ENCODE measurements around the gene GRK4. TPM values are rescaled to one million over a fixed set of nuclear protein-coding genes. Genes with fewer than 3 reads are reported as not detected.
"Not testable (repeated sequence)": the region's sequence is repeated elsewhere in the genome, so short reads cannot be mapped to it uniquely, and the experiment has no call there.

Gene GRK4
- total RNA-seq, 2 experiments from 2014 or later, result 2.4 to 3.4 TPM

- H3K4me3 Mint-ChIP-seq, result peak overlapping the region; percentile 87
- peaks cover 12% of the 10 kb centered on the region for H3K36me3 Mint-ChIP-seq
- DNase-seq, result peak; percentile 61
- POLR2A ChIA-PET, result interaction anchor here (1.0 to 2.3 kb wide), 6 partner anchors 10 to 465 kb away, joined by 3 to 12 read pairs (median 4); partner anchors contain the start of gene RNF4
- ATAC-seq (ENCODE audit: low read depth), result peak; percentile 5
- H3K27ac Mint-ChIP-seq, result peak overlapping the region; percentile 51
- H3K4me1 Mint-ChIP-seq, result peaks cover 36% of the 10 kb centered on the region
- H3K27me3 Mint-ChIP-seq, result no peaks in the 10 kb centered on the region
- H3K9me3 Mint-ChIP-seq, result no peaks in the 10 kb centered on the region
Measured at GRCh38 chr4:2934077-2934812, 29.1 kb upstream of the GRK4 start.

- Mint-ChIP-seq H3K4me1 (peaks cover 37% of the 10 kb centered on the region), H3K4me3 (peak overlapping the region; percentile 87), H3K27me3 (no peaks in the 10 kb centered on the region), H3K9me3 (no peaks in the 10 kb centered on the region), H3K27ac (peak overlapping the region; percentile 88), H3K36me3 (peaks cover 13% of the 10 kb centered on the region)
- POLR2A ChIA-PET, result interaction anchor here (0.8 to 2.3 kb wide), 18 partner anchors 9 to 466 kb away, joined by 3 to 12 read pairs (median 4); partner anchors contain the start of genes GRK4, NOP14 and RNF4
- DNase-seq (peak; percentile 99), ATAC-seq (ENCODE audit: low read depth) (peak; percentile 62)
Measured at GRCh38 chr4:2934813-2935761, 28.3 kb upstream of the GRK4 start.

GRCh38 chr4:2935762-2936743 lies 27.3 kb upstream of the GRK4 start:
- Mint-ChIP-seq H3K4me1 (peaks cover 37% of the 10 kb centered on the region), H3K36me3 (peaks cover 13% of the 10 kb centered on the region), H3K9me3 (no peaks in the 10 kb centered on the region), H3K4me3 (peak overlapping the region; percentile 87), H3K27ac (peak overlapping the region; percentile 88), H3K27me3 (no peaks in the 10 kb centered on the region)
- POLR2A ChIA-PET, result interaction anchor here (0.8 to 2.3 kb wide), 18 partner anchors 8 to 467 kb away, joined by 3 to 12 read pairs (median 4); partner anchors contain the start of genes GRK4, NOP14 and RNF4
- ATAC-seq (ENCODE audit: low read depth) (no peak), DNase-seq (peak; percentile 32)

- no peaks in the 10 kb centered on the region for H3K27me3 Mint-ChIP-seq
- ATAC-seq (ENCODE audit: low read depth) (no peak), DNase-seq (no peak)
- peak overlapping the region; percentile 87 for H3K4me3 Mint-ChIP-seq
- no peaks in the 10 kb centered on the region for H3K9me3 Mint-ChIP-seq
- H3K27ac Mint-ChIP-seq, result peak overlapping the region; percentile 62
- POLR2A ChIA-PET, result interaction anchor here (1.3 to 2.3 kb wide), 3 partner anchors 14 to 176 kb away, joined by 3 to 12 read pairs (median 6); no protein-coding TSS in a partner anchor
- H3K4me1 Mint-ChIP-seq, result peaks cover 35% of the 10 kb centered on the region
- peaks cover 16% of the 10 kb centered on the region for H3K36me3 Mint-ChIP-seq
Measured at GRCh38 chr4:2936773-2937145, 26.6 kb upstream of the GRK4 start.

- DNase-seq (peak; percentile 22), ATAC-seq (ENCODE audit: low read depth) (no peak)
- peak overlapping the region; percentile 59 for H3K27ac Mint-ChIP-seq
- no peaks in the 10 kb centered on the region for H3K27me3 Mint-ChIP-seq
- POLR2A ChIA-PET, result no interaction called here
- no peak overlapping the region for H3K4me3 Mint-ChIP-seq
- no peaks in the 10 kb centered on the region for H3K9me3 Mint-ChIP-seq
- peaks cover 19% of the 10 kb centered on the region for H3K36me3 Mint-ChIP-seq
- H3K4me1 Mint-ChIP-seq, result peaks cover 32% of the 10 kb centered on the region
Measured at GRCh38 chr4:2937146-2937857, 26.1 kb upstream of the GRK4 start.

- H3K4me1 Mint-ChIP-seq, result peaks cover 34% of the 10 kb centered on the region
- ATAC-seq (ENCODE audit: low read depth) (no peak), DNase-seq (peak; percentile 10)
- H3K4me3 Mint-ChIP-seq, result no peak overlapping the region
- H3K27ac Mint-ChIP-seq, result no peak overlapping the region
- no peaks in the 10 kb centered on the region for H3K27me3 Mint-ChIP-seq
- H3K9me3 Mint-ChIP-seq, result no peaks in the 10 kb centered on the region
- peaks cover 20% of the 10 kb centered on the region for H3K36me3 Mint-ChIP-seq
- POLR2A ChIA-PET, result no interaction called here
Measured at GRCh38 chr4:2937986-2938385, 25.4 kb upstream of the GRK4 start.

- ATAC-seq (ENCODE audit: low read depth); H3K9me3 Mint-ChIP-seq; H3K27ac Mint-ChIP-seq; DNase-seq; POLR2A ChIA-PET; H3K27me3 Mint-ChIP-seq; H3K4me3 Mint-ChIP-seq: not testable (repeated sequence)
- Mint-ChIP-seq H3K36me3 (peaks cover 17% of the 10 kb centered on the region), H3K4me1 (peaks cover 30% of the 10 kb centered on the region)
Measured at GRCh38 chr4:2938411-2938810, 25.0 kb upstream of the GRK4 start.

GRCh38 chr4:2938906-2939305 lies 24.5 kb upstream of the GRK4 start:
- H3K9me3 Mint-ChIP-seq, result no peaks in the 10 kb centered on the region
- POLR2A ChIA-PET, result no interaction called here
- no peak overlapping the region for H3K4me3 Mint-ChIP-seq
- peaks cover 17% of the 10 kb centered on the region for H3K36me3 Mint-ChIP-seq
- DNase-seq (no peak), ATAC-seq (ENCODE audit: low read depth) (no peak)
- no peaks in the 10 kb centered on the region for H3K27me3 Mint-ChIP-seq
- peaks cover 29% of the 10 kb centered on the region for H3K4me1 Mint-ChIP-seq
- H3K27ac Mint-ChIP-seq, result peak overlapping the region; percentile 58

- peaks cover 33% of the 10 kb centered on the region for H3K4me1 Mint-ChIP-seq
- ATAC-seq (ENCODE audit: low read depth) (no peak), DNase-seq (peak; percentile 23)
- H3K9me3 Mint-ChIP-seq, result no peaks in the 10 kb centered on the region
- POLR2A ChIA-PET, result no interaction called here
- no peaks in the 10 kb centered on the region for H3K27me3 Mint-ChIP-seq
- H3K4me3 Mint-ChIP-seq, result no peak overlapping the region
- peak overlapping the region; percentile 24 for H3K27ac Mint-ChIP-seq
- H3K36me3 Mint-ChIP-seq, result peaks cover 21% of the 10 kb centered on the region
Measured at GRCh38 chr4:2939383-2940243, 23.8 kb upstream of the GRK4 start.

- peaks cover 25% of the 10 kb centered on the region for H3K36me3 Mint-ChIP-seq
- no peak for ATAC-seq (ENCODE audit: low read depth)
- H3K27me3 Mint-ChIP-seq, result no peaks in the 10 kb centered on the region
- DNase-seq, result peak; percentile 22
- POLR2A ChIA-PET, result no interaction called here
- H3K9me3 Mint-ChIP-seq, result no peaks in the 10 kb centered on the region
- H3K27ac Mint-ChIP-seq, result peak overlapping the region; percentile 11
- no peak overlapping the region for H3K4me3 Mint-ChIP-seq
- peaks cover 33% of the 10 kb centered on the region for H3K4me1 Mint-ChIP-seq
Measured at GRCh38 chr4:2940267-2941137, 22.9 kb upstream of the GRK4 start.

All from activated naive CD8-positive, alpha-beta T cell treated with anti-CD3 and anti-CD28 coated beads, Interleukin-2, amount 10 ng/mL, durations not matched to agents 7 days and 5 days (primary cell).